ENCODE results near the gene LIMS2.

LIMS2 gene

GRCh38 chr2:127615511-127616166 lies 59.7 kb downstream of the LIMS2 start:
- no peak overlapping the region for H3K4me2 ChIP-seq (ENCODE audit: low read depth, low read length, poor library complexity, severe bottlenecking)
- H3K9ac ChIP-seq (ENCODE audit: low read length), result no peak overlapping the region
- no peaks in the 10 kb centered on the region for H3K79me2 ChIP-seq (ENCODE audit: insufficient read depth, low read length)
- no peak overlapping the region for H3K4me3 ChIP-seq (ENCODE audit: insufficient read depth, low read length, poor library complexity, severe bottlenecking)
- H3K9me3 ChIP-seq (ENCODE audit: insufficient read depth, low read length), result no peaks in the 10 kb centered on the region
- no peaks in the 10 kb centered on the region for H4K20me1 ChIP-seq (ENCODE audit: low read depth, low read length)
- no peak overlapping the region for H3K27ac ChIP-seq (ENCODE audit: low read depth, low read length)
- H3K27me3 ChIP-seq (ENCODE audit: low read length), result no peaks in the 10 kb centered on the region
- H3F3A ChIP-seq (ENCODE audit: insufficient read depth), result no peaks in the 10 kb centered on the region
- no peaks in the 10 kb centered on the region for H3K9me2 ChIP-seq (replicated peaks; ENCODE audit: insufficient read depth, low read length)
- TF ChIP-seq CTCF (IDR thresholded peaks at IDR 0.05; ENCODE audit: insufficient read depth, low read length, poor library complexity, severe bottlenecking), result no peak
- TF ChIP-seq EZH2phosphoT487 (conservative IDR thresholded peaks at IDR 0.05; ENCODE audit: low read length), result no peak
- no peaks in the 10 kb centered on the region for H3K36me3 ChIP-seq (ENCODE audit: low read length)
- H2AFZ ChIP-seq (ENCODE audit: low read depth, low read length, severe bottlenecking), result no peak overlapping the region

GRCh38 chr2:127614731-127615130 lies 60.6 kb downstream of the LIMS2 start:
- TF ChIP-seq CTCF (IDR thresholded peaks at IDR 0.05; ENCODE audit: insufficient read depth, low read length, poor library complexity, severe bottlenecking) (no peak), EZH2phosphoT487 (conservative IDR thresholded peaks at IDR 0.05; ENCODE audit: low read length) (no peak)
- no peak overlapping the region for H3K4me3 ChIP-seq (ENCODE audit: insufficient read depth, low read length, poor library complexity, severe bottlenecking)

GRCh38 chr2:127614246-127614645 lies 61.1 kb downstream of the LIMS2 start:
- no peaks in the 10 kb centered on the region for H3K79me2 ChIP-seq (ENCODE audit: insufficient read depth, low read length)
- no peak overlapping the region for H3K27ac ChIP-seq (ENCODE audit: low read depth, low read length)
- H3K36me3 ChIP-seq (ENCODE audit: low read length), result no peaks in the 10 kb centered on the region
- no peaks in the 10 kb centered on the region for H3K9me3 ChIP-seq (ENCODE audit: insufficient read depth, low read length)
- no peak overlapping the region for H3K9ac ChIP-seq (ENCODE audit: low read length)
- no peak overlapping the region for H3K4me2 ChIP-seq (ENCODE audit: low read depth, low read length, poor library complexity, severe bottlenecking)
- no peaks in the 10 kb centered on the region for H3F3A ChIP-seq (ENCODE audit: insufficient read depth)
- no peaks in the 10 kb centered on the region for H4K20me1 ChIP-seq (ENCODE audit: low read depth, low read length)
- H3K4me3 ChIP-seq (ENCODE audit: insufficient read depth, low read length, poor library complexity, severe bottlenecking), result no peak overlapping the region
- no peaks in the 10 kb centered on the region for H3K9me2 ChIP-seq (replicated peaks; ENCODE audit: insufficient read depth, low read length)
- no peaks in the 10 kb centered on the region for H3K27me3 ChIP-seq (ENCODE audit: low read length)
- TF ChIP-seq CTCF (IDR thresholded peaks at IDR 0.05; ENCODE audit: insufficient read depth, low read length, poor library complexity, severe bottlenecking) (no peak), EZH2phosphoT487 (conservative IDR thresholded peaks at IDR 0.05; ENCODE audit: low read length) (no peak)
- no peak overlapping the region for H2AFZ ChIP-seq (ENCODE audit: low read depth, low read length, severe bottlenecking)

More at GRCh38 chr2:127614731-127615130, 60.6 kb downstream of the LIMS2 start:
- Histone ChIP-seq H4K20me1 (ENCODE audit: low read depth, low read length) (no peaks in the 10 kb centered on the region), H2AFZ (ENCODE audit: low read depth, low read length, severe bottlenecking) (no peak overlapping the region), H3F3A (ENCODE audit: insufficient read depth) (no peaks in the 10 kb centered on the region), H3K4me2 (ENCODE audit: low read depth, low read length, poor library complexity, severe bottlenecking) (no peak overlapping the region), H3K9ac (ENCODE audit: low read length) (no peak overlapping the region), H3K27ac (ENCODE audit: low read depth, low read length) (no peak overlapping the region), H3K9me2 (replicated peaks; ENCODE audit: insufficient read depth, low read length) (no peaks in the 10 kb centered on the region), H3K79me2 (ENCODE audit: insufficient read depth, low read length) (no peaks in the 10 kb centered on the region), H3K27me3 (ENCODE audit: low read length) (no peaks in the 10 kb centered on the region), H3K9me3 (ENCODE audit: insufficient read depth, low read length) (no peaks in the 10 kb centered on the region), H3K36me3 (ENCODE audit: low read length) (no peaks in the 10 kb centered on the region)
